ENCODE measurements around the gene RC3H1. TPM values are rescaled to one million over a fixed set of nuclear protein-coding genes. Genes with fewer than 3 reads are reported as not detected.
"Not testable (repeated sequence)": the region's sequence is repeated elsewhere in the genome, so short reads cannot be mapped to it uniquely, and the experiment has no call there.

RC3H1 gene
- total RNA-seq, 1 donor from 2014 or later: 37.0 TPM

DNA sequence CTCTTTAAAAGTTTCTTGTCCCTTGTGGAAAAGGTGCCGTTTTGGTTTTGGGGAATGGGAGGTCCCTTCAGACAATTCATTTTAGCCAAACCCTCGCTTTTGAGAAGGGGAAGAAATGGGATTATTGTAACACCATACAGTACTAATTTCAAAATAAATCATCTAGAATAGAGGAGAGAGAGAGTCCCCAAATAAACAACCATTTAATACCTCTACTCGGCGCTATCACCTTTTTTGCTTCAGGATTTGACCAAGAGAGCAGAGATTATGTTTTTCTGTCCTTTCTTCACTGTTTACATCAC, 770 bp upstream of the RC3H1 start:
- no peak for DNase-seq (ENCODE audit: low spot score)

DNA sequence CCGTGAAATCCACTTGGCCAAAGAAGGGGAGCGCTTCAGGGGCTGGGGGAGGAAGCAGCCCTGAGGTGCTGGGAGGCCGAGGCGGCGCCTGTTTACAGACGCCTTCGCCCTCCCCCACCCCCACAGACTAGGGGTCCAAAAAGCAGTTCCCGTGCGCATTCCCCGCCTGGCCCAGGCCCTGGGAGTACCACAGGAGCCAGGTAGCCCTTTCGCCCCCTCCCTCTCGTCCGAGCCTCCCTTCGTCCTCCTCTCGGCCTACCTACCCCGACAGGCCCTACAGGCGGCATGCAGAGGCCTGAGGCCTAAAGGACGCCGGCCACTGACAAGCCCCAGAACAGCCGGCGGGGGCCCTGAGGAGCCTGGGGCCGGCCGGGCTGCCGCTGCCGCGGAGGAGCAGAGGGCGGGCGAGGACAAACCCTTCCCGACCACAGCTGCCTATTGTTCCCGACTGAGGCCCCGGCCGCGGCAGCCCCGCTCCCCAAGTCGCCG, 522 bp downstream of the RC3H1 start:
- no peak for DNase-seq (ENCODE audit: low spot score)

DNA sequence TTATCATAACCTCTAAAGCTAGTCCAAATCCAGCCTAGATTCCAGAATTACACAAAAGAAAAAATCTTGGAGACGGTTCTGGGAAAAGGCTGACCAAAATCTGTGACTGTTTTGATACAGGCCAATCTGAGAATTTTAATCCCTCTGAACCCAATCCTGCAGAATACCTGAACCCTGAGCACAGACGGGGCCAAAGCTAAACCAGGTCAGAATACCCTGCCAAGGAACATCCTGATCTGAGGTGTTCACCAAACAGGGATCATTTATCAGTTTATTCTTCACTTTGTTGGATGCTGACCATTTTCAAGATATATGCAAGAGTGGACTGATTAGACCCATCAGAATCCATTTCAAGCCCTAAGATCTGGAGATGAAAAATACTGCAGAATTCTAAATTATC, 3.6 kb downstream of the RC3H1 start:
- DNase-seq (ENCODE audit: low spot score): no peak

DNA sequence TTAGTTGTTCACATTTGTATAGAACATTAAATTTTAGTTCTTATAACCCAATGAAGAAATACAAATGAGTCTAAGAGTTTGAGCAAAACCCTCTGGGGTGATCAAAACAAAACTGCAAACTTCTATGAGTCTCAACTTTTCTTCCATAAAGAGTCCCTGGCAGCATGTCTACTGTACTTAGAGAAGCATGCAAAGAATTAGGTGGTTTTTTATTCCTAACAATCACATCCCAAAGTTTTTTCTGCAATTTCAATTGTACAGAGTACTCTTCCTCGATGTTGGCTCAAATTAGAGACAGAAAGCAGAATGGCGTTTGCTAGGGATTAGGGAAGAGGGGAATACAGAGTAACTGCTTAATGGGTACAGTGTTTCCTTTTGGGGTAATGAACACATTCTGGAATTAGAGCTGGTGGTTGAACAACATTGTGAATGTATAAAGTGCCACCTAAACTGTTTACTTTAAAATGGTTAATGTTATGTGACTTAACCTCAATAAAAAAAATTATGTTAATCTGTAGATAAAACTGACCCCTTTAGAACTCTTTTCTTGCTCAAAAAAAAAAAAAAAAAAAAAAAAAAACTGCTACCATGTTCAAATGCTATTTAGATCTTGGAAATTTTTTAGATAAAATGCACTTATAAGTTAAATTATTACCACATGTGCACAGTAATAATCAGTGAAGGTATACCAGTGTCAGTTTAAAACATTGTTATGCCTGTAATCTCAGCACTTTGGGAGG, 4.8 kb downstream of the RC3H1 start:
- DNase-seq (ENCODE audit: low spot score): no peak

DNA sequence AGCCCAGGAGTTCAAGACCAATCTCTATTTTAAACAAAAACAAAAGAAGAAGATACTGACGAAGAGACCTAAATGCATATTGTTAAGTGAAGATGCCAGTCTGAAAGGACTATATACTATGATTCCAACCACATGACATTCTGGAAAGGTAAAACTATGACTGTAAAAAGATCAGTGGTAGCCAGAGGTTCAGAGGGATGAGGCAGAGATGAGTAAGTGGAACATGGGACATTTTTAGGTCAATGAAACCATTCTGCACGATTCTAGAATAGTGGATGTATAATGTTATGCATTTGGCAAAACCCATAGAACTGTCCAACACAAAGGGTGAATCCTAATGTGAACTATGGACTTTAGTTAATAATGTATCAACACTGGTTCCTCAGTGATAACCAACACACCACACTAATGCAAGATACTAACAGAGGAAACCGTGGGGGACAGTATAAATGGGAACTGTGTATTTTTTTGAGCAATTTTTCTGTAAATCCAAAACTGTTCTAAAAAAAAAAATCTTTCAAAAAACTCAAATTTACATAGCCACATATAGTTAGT, 8.2 kb downstream of the RC3H1 start:
- DNase-seq (ENCODE audit: low spot score): no peak

DNA sequence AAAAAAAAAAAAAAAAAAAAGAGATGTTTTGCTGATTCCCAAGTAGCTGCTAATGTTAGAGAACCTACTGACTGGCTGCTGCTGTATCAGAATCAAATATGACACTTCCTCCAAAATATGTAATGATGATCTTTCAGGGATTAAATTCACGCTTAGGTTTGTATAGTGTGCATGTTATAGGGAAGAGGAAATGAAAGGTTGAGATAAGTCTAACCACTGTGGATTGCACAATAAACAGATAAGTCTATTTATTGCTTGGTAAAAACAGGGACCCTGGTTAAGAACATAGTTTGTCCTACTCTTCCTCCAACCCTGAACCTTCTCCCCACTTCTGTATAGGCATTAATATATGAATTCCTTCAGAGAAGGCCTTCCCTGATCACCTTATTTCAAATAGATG, 13.2 kb downstream of the RC3H1 start:
- no peak for DNase-seq (ENCODE audit: low spot score)

DNA sequence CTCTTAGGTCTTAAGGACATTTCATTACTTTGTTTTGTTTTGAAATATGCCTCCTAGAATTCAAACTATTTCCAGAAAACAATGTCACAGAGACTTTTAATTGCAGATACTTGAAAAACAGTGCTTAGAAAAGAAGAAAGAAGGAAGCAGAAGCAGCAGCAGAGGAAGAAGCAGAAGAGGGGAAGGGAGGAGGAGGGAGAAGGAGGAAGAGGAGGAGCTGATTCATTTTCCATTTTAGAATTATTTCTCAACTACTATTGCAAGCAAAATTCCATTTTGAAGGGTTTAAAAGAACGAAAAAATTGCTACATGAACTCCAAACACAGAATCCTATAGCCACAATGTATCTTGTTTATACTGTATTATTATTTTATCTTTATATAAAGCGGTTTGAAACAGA, 13.9 kb downstream of the RC3H1 start:
- no peak for DNase-seq (ENCODE audit: low spot score)

DNA sequence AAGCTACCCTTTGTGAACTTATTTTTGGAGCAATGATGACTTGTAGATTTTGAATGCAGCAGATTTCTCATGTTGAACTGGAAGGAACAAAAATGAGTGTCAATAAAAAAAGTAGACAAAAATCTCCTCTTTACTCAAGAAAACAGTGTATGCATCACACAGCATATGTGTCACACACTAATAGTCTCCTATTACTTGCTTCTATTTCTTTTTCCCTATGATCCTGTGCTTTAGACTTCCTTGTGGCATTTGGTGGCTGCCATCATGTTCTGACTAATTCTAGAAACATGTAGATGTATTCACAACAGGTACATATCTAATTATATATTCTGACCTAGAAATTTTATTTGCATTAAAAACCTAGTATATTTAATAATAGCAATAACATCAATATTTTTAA, 14.3 kb downstream of the RC3H1 start:
- no peak for DNase-seq (ENCODE audit: low spot score)

DNA sequence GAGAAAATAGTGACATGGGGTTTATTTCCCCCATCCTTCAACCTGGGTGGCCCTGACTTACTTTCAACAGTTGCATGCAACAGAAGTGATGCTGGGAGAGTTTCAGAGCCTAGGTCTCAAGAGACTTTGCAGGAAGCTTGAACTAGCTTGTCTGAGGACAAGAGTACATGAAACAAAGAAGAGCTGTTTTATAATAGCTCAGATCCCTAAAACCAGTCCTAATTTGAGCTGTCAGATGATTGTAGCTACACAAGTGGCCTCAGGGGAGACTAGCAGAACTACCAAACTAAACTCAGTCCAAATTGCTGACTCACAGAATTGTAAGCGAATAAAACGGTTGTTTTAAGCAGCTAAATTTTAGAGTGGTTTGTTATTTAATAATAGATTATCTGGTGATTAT, 17.1 kb downstream of the RC3H1 start:
- DNase-seq (ENCODE audit: low spot score): no peak

DNA sequence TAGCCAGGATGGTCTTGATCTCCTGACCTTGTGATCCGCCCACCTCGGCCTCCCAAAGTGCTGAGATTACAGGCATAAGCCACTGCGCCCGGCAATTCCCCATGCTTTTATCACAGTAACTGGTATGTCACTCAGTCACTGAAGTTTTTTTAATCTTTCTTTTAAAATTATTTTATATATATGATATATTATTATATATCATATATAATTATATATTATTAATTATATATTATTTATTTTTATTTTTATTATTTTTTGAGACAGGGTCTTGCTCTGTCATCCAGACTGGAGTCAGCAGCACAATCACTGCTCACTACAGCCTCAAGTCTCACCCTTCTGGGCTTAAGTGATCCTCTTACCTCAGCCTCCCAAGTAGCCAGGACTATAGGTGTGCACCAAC, 18.3 kb downstream of the RC3H1 start:
- no peak for DNase-seq (ENCODE audit: low spot score)

DNA sequence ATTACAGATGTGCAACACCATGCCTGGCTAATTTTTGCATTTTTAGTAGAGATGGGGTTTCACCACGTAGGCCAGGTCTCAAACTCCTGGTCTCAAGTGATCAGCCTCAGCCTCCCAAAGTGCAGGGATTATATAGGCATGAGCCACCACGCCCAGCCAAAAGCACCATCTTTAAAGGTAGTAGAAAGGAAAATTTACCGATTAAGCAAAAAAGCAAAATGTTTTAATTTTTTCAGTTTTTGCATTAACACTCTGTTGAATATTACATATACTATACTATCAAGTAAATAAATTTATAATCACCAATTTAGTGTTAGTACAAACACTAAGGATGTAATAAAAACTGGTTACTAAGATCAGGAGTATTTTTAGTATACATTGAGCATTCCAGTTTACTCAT, 20.6 kb downstream of the RC3H1 start:
- no peak for DNase-seq (ENCODE audit: low spot score)

DNA sequence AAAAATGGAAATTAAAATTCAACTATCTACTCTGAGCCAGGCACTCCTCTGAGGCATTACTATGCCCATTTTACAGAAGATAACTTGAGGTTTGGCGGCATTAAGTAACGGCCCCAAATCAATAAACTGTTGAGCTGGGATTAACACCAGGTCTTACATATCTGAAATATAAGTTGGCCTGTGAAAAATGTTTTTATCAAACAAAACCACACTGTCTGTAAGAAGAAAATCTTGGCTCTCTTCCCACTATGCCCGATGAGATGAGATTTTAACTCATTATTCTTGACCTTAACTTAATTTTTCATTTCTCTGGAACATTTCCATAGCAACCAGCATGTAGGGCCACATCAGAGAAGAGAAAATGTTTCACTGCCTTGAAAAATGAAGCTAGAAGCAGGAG, 21.8 kb downstream of the RC3H1 start:
- DNase-seq (ENCODE audit: low spot score): no peak

DNA sequence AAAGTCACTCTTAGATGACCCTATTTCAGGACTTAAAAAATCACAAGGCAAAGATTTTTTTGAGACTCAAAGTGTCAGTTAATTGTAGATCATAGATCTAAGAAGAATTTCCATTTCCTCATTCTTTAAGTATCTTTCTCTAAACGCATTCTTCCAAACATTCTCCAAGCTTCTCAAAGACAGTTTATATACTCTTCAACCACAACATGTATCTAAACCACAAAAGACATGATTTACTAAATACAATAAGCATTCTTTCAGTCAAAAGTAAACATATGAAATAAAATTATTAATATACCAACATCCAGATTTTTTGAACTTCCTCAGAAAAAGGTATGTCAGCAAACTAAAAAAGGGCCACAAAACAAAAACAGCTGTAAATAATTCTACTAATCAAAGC, 24.4 kb downstream of the RC3H1 start:
- no peak for DNase-seq (ENCODE audit: low spot score)

DNA sequence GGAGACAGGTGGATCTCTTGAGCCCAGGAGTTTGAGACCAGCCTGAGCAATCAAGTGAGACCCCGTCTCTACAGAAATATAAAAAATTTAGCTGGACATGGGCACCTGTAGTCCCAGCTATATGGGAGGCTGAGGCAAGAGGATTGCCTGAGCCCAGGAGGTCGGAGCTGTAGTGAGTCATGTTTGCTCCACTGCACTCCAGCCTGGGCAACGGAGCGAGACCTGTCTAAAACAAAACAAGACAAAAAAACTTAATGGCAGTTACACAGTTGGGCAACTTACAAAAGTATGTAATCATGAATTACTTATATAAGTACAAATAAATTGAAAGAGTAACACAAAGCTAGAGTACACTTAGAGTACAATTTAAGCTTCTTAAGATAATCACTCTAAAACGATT, 25.2 kb downstream of the RC3H1 start:
- no peak for DNase-seq (ENCODE audit: low spot score)

DNA sequence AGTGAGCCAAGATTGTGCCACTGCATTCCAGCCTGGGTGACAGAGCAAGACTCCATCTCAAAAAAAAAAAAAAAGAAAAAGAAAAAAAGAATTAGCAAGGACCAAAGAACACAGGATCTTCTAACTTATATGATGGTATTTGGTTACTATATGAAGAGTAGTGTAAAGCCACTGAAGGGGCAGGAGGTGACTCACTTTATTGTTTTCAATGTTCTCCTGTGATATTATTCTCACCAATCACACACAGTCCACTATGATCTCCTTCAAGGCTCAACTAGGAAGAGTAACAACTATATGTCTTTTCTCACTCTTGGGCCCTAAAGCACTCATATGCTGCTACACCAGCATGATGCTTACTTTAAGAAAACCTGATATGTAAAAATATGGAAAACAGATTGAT, 26.7 kb downstream of the RC3H1 start:
- no peak for DNase-seq (ENCODE audit: low spot score)

DNA sequence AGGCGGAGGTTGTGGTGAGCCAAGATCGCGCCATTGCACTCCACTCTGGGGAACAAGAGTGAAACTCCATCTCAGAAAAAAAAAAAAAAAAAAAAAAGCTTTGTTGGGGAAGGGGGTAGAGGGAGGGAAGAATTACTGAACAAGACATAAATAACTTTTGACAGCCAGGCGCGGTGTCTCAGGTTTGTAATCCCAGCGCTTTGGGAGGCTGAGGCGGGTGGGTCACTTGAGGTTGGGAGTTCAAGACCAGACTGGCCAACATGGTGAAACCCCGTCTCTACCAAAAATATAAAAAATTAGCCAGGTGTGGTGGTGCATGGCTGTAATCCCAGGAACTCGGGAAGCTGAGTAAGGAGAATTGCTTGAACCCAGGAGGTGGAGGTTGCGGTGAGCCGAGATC, 28.2 kb downstream of the RC3H1 start:
- DNase-seq (ENCODE audit: low spot score): not testable (repeated sequence)

DNA sequence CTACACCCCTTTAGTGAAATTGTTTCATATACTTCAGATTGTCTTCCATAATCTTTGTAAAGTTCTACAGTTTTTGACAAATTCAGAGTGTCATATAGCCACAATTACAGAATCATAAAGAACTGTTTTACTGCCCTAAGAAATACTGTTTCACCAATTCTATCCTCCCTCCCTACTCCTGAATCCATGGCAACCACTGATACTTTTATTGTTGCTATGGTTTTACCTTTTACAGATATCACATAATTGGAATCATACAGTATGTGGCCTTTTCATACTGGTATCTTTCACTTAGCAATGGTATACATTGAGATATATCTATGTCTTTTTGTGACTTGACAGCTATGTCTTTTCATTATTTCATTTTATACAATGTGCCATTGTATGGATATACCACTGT, 34.1 kb downstream of the RC3H1 start:
- no peak for DNase-seq (ENCODE audit: low spot score)

DNA sequence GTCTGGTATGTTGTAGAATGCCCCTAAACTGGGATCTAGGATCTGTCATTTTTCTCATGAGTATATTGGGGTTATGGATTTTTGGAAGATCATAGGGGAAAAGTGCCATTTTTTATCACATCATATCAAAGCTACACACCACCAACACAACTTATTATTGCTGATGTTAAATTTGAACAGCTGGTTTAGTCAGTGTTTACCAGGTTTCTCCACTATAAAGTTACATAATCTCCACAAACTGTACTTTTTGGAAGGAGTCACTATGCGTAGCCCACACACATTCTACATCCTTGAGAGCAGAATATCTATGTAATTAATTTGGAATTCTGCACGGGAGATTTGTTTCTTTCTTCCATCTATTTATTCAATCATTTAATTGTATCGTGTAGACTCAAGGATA, 35.2 kb downstream of the RC3H1 start:
- DNase-seq (ENCODE audit: low spot score): no peak

DNA sequence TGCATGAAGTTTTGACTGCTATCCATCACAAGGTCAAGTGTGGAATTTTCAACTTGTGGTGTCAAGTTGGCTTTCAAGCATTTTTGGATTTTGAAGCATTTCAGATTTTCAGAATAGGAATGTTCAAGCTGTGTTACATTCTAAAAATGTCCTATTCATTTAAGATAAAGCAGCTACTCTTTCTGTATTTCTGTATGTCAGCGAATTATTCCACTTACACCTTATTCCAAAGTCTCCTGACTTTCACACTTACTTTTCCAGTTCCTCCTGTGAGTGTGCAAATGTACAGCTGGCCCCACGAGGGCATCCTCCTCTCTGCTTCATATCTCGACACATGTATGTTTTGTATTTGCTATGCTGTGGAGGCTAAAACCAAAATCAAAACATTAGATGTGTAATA, 51.9 kb downstream of the RC3H1 start:
- DNase-seq (ENCODE audit: low spot score): no peak

DNA sequence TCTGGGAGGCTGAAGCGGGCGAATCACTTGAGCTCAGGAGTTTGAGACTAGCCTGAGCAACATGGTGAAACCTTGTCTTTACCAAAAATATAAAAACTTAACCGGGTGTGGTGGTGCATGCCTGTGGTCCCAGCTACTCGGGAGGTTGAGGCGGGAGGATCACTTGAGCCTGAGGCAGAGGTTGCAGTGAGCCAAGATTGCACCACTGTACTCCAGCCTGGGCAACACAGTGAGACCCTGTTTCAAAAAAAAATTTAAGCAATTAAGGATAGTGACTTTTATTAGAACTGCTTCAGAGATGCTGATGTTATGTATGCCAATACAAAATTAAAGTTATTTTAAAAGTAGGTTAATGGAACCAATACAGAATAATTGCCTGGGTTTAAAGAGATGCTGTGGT, 56.3 kb downstream of the RC3H1 start:
- DNase-seq (ENCODE audit: low spot score): not testable (repeated sequence)

DNA sequence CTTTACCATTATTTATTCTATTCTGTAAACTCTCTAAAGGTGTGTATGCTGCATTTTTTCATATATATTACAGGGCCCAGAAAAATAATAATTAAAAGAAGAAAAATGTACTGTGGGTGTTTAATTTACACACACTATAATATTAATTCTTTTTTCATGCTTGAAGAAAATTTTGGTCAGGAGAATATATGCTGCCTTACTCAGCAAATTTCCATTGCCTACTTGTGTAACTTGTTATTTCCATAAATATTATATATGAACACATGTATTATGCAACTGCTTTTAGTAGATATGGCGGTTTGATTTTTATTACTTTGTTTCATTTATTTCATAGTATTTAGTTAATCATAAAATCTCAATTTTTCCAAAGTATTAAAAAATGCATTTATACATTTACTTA, 58.7 kb downstream of the RC3H1 start:
- no peak for DNase-seq (ENCODE audit: low spot score)

DNA sequence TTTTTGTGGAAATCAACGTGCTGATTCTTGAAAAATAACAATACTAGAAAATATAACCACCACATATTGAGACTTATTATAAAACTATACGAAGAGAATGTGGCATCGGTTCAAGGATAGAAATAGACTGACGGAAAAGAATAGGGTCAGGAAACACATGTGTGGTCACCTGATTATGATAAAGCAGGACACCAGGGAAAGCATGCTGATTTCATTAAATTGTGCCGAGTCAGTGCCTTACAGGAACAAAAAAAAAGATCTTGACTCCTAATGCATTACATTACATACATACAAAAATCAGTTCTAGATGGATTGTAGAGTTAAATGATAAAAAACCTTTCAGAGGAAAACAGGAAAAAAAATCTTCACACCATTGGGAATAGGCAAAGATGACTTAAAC, 61.5 kb downstream of the RC3H1 start:
- DNase-seq (ENCODE audit: low spot score): no peak

DNA sequence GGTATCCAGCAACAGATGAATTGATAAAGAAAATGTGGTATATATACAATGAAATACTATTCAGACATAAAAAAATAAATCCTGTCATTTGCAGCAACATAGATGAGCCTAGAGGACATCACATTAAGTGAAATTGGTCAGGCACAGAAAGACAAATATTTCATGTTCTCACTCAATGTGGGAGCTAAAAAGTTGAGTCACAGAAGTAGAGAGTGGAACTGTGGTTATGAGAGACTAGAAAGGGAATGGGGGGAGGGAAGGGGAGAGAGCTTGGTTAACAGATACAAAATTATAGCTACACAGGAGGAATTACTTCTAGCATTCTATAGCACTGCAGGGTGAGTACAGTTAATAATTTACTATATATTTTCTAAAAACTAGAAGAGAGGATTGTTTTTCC, 68.0 kb downstream of the RC3H1 start:
- DNase-seq (ENCODE audit: low spot score): no peak

DNA sequence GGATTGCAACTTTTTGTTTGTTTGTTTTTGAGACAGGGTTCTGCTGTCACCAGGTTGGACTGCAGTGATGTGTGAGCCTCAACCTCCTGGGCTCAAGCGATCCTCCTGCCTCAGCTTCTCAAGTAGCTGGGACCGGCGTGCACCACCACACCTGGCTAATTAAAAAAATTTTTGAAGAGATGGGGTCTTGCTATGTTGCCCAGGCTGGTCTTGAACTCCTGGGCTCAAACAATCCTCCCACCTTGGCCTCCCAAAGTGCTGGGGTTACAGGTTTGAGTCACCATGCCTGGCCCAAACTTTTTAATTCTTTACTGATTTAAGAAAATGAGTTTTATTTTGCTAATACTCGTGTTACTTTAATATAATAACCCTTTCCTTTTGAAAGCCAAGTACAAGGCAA, 73.6 kb downstream of the RC3H1 start:
- DNase-seq (ENCODE audit: low spot score): no peak

Data from mesenteric fat pad (tissue), 1 donor.